ENCODE data around the gene LRP5. TPM values are rescaled to one million over a fixed set of nuclear protein-coding genes. Genes with fewer than 3 reads are reported as not detected.

The LRP5 gene
- total and polyA plus RNA-seq, 9 of the 15 experiments (the other 6 are each of a cell fraction or from before 2014, with no cell fraction given): 0.48 to 44.2 (median 13.5) TPM

DNA sequence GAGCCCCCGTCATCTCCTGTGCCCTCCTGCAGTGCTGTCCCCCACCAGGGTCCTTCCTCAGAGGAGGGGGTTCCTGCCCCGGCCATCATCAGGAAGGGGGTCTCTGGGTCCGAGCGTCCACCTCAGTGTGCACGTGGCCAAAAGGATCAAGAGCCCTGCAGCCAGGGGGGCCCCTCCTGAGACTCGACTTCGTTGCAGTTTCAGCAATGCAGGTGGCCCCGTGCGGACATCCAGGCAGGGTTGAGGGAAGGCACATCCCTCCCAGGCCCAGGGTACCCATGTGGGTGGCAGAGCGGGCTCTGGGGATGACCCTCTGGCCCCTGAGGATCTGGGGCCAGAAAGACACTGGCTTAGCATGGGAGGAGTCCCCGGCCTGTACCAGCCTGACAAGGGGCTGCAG lies 41.3 kb downstream of the LRP5 start:
- no peaks in the 10 kb centered on the region for H3K79me2 ChIP-seq (ENCODE audit: control insufficient read depth, insufficient read depth, low read length)
- peaks cover 4% of the 10 kb centered on the region for H3K9me1 ChIP-seq (ENCODE audit: control insufficient read depth, insufficient read depth, low read length)
- BruUV-seq (replicated peaks): no TSS peak
- no peak overlapping the region for H2AFZ ChIP-seq (ENCODE audit: low read depth, low read length)
- ATAC-seq (no peak), FAIRE-seq (no peak), DNase-seq (ENCODE audit: extremely low read depth in 1 of 4, low spot score in 3 of 4) (no peak)
- no peak overlapping the region for H3K4me3 ChIP-seq
- no peak overlapping the region for H3K27ac ChIP-seq (ENCODE audit: extremely low read depth, low read depth, low read length)
- intact Hi-C loops (cut with micrococcal nuclease) (no loop called here), in situ Hi-C loops (cut with MboI) (no loop called here)
- 80% methylated on average over 6 of the region's 11 CpGs for WGBS (ENCODE audit: insufficient coverage, low coverage, missing lambda C conversion rate)
- no peak overlapping the region for H3K9ac ChIP-seq (ENCODE audit: insufficient read depth in 1 of 2, low read depth in 2 of 2, low read length in 2 of 2)
- TF ChIP-seq TAL1 (IDR thresholded peaks at IDR 0.05) (no peak), POLR2G (IDR thresholded peaks at IDR 0.05; ENCODE audit: low read depth, low read length) (0 out of 2 replicates have a peak, but pooled peaks have one; percentile 16)
- no peaks in the 10 kb centered on the region; the same call in 1 of the 2 replicates for H4K20me1 ChIP-seq (replicated peaks; ENCODE audit: control insufficient read depth, insufficient read depth, low read length)
- H3K4me2 ChIP-seq (ENCODE audit: insufficient read depth, low read length): no peak overlapping the region
- no peaks in the 10 kb centered on the region for H3K27me3 ChIP-seq (ENCODE audit: control insufficient read depth in 2 of 2, insufficient read depth in 2 of 2, low read length in 2 of 2)
- no peaks in the 10 kb centered on the region for H3K9me3 ChIP-seq (replicated peaks; ENCODE audit: control insufficient read depth, insufficient read depth, low read depth, low read length)
- ChIA-PET POLR2A (no interaction called here), CTCF (ENCODE audit: low intra/inter-chr PET ratio) (no interaction called here)
- peaks cover 44% of the 10 kb centered on the region; the same call in 2 of the 3 replicates for H3K36me3 ChIP-seq (ENCODE audit: control insufficient read depth, insufficient read depth, low read length)
- peaks cover 0 to 20% of the 10 kb centered on the region in 2 experiments; a peak in 1 of 5 replicates for H3K4me1 ChIP-seq (replicated peaks in 1 of 2; ENCODE audit: control insufficient read depth in 2 of 2, insufficient read depth in 2 of 2, low read length in 2 of 2)

DNA sequence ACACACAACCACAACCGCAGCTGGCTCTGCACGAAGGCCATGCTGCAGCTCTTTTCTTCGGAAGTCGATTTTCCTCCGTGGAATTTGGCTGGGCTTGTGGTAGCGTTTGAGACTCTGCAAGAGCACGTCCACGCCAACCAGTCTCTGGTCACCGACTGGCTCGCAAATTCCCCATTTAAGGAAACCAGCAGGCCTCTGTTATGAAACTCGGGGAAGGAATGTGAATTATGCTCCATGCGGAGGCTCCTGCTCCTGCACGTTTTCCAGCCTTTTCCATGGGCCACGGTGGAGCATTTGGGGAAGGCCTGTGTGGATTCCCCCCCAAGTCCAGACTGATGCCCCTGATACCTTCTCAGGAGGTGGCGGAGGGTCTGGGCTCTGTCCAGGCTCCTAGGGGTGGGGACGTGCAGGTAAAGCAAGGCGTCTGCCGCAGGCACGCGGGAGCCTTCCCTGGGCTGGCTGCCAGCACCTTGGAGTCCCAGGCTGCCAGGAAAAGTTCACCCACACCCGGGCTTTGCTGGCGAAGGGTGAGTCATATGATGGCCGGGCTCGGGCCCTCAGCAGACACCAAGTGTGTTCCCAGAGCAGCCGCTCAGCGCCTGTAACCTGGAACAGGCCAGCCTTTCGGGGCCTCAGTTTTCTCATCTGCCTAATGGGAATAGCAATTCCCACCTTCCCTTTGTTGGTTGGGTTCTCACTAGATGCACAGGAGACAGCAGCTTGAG lies 41.9 kb downstream of the LRP5 start:
- Histone ChIP-seq H3K9ac (ENCODE audit: insufficient read depth in 1 of 2, low read depth in 2 of 2, low read length in 2 of 2) (no peak overlapping the region; a peak in 1 of 4 replicates), H3K4me3 (no peak overlapping the region), H3K9me3 (replicated peaks; ENCODE audit: control insufficient read depth, insufficient read depth, low read depth, low read length) (no peaks in the 10 kb centered on the region), H3K27me3 (ENCODE audit: control insufficient read depth in 2 of 2, insufficient read depth in 2 of 2, low read length in 2 of 2) (no peaks in the 10 kb centered on the region), H2AFZ (ENCODE audit: low read depth, low read length) (no peak overlapping the region), H3K4me2 (ENCODE audit: insufficient read depth, low read length) (no peak overlapping the region), H3K27ac (ENCODE audit: extremely low read depth, low read depth, low read length) (no peak overlapping the region), H3K79me2 (ENCODE audit: control insufficient read depth, insufficient read depth, low read length) (no peaks in the 10 kb centered on the region), H3K9me1 (ENCODE audit: control insufficient read depth, insufficient read depth, low read length) (peaks cover 4% of the 10 kb centered on the region), H3K36me3 (ENCODE audit: control insufficient read depth, insufficient read depth, low read length) (peaks cover 48% of the 10 kb centered on the region; the same call in 2 of the 3 replicates), H4K20me1 (replicated peaks; ENCODE audit: control insufficient read depth, insufficient read depth, low read length) (no peaks in the 10 kb centered on the region; the same call in 1 of the 2 replicates), H3K4me1 (replicated peaks in 1 of 2; ENCODE audit: control insufficient read depth in 2 of 2, insufficient read depth in 2 of 2, low read length in 2 of 2) (peaks cover 0 to 20% of the 10 kb centered on the region in 2 experiments; a peak in 1 of 5 replicates)
- CTCF ChIA-PET (ENCODE audit: low intra/inter-chr PET ratio): no interaction called here
- in situ Hi-C loops (cut with MboI): no loop called here
- FAIRE-seq (no peak), DNase-seq (ENCODE audit: extremely low read depth in 1 of 4, low spot score in 3 of 4) (no peak), ATAC-seq (no peak)
- TF ChIP-seq, protein P1, sequence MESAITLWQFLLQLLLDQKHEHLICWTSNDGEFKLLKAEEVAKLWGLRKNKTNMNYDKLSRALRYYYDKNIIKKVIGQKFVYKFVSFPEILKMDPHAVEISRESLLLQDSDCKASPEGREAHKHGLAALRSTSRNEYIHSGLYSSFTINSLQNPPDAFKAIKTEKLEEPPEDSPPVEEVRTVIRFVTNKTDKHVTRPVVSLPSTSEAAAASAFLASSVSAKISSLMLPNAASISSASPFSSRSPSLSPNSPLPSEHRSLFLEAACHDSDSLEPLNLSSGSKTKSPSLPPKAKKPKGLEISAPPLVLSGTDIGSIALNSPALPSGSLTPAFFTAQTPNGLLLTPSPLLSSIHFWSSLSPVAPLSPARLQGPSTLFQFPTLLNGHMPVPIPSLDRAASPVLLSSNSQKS (CRISPR knock-in tag; IDR thresholded peaks at IDR 0.05): no peak
- TF ChIP-seq ADNP (tag; IDR thresholded peaks at IDR 0.05) (peak; percentile 46; the same call in 1 of the 2 replicates), WHSC1 (IDR thresholded peaks at IDR 0.05; ENCODE audit: low read length) (no peak), KDM1A (IDR thresholded peaks at IDR 0.05) (0 out of 4 replicates have a peak, but pooled peaks of 1 of the 2 experiments have one; percentile 15), BCOR (IDR thresholded peaks at IDR 0.05) (0 out of 2 replicates have a peak, but pooled peaks have one; percentile 11), RBM25 (IDR thresholded peaks at IDR 0.05; ENCODE audit: low read depth, low read length, severe bottlenecking) (peak; percentile 52), FOXA3 (CRISPR knock-in tag; conservative IDR thresholded peaks at IDR 0.05 in 1 of 2, IDR thresholded peaks at IDR 0.05 in 1 of 2) (no peak)
- TF ChIP-seq, protein P2, sequence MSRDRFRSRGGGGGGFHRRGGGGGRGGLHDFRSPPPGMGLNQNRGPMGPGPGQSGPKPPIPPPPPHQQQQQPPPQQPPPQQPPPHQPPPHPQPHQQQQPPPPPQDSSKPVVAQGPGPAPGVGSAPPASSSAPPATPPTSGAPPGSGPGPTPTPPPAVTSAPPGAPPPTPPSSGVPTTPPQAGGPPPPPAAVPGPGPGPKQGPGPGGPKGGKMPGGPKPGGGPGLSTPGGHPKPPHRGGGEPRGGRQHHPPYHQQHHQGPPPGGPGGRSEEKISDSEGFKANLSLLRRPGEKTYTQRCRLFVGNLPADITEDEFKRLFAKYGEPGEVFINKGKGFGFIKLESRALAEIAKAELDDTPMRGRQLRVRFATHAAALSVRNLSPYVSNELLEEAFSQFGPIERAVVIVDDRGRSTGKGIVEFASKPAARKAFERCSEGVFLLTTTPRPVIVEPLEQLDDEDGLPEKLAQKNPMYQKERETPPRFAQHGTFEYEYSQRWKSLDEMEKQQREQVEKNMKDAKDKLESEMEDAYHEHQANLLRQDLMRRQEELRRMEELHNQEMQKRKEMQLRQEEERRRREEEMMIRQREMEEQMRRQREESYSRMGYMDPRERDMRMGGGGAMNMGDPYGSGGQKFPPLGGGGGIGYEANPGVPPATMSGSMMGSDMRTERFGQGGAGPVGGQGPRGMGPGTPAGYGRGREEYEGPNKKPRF (IDR thresholded peaks at IDR 0.05; ENCODE audit: low read depth, low read length): no peak
- intact Hi-C loops (cut with micrococcal nuclease): no loop called here
- POLR2A ChIA-PET: interaction anchor here (0.6 to 0.7 kb wide), 2 partner anchors 31 to 332 kb away, joined by 3 read pairs; no protein-coding TSS in a partner anchor
- BruUV-seq (replicated peaks): no TSS peak
- WGBS (ENCODE audit: insufficient coverage, low coverage, missing lambda C conversion rate): 88% methylated on average over 24 of the region's 27 CpGs

Measured in K562 (cell line).